Measurements from ENCODE around the gene ATG9A. TPM values are rescaled to one million over a fixed set of nuclear protein-coding genes. Genes with fewer than 3 reads are reported as not detected.

Gene ATG9A
- total and polyA plus RNA-seq, 9 of the 15 experiments (the other 6 are each of a cell fraction or from before 2014, with no cell fraction given) = 0.25 to 65.6 (median 23.4) TPM

GRCh38 chr2:219206328-219207133, 22.9 kb downstream of the ATG9A start, which contains the start of gene ZFAND2B:
ZFAND2B (plus strand) TSS chr2:219206782; CDS start chr2:219206988, 206 bp downstream.
- intact Hi-C loops (cut with micrococcal nuclease) = loop anchor here (1.0 to 2.0 kb wide), 2 partner anchors 23 to 30 kb away; partner anchors contain the start of genes ANKZF1, ATG9A and CNPPD1
- H3K4me1 ChIP-seq (replicated peaks in 1 of 2; ENCODE audit: control insufficient read depth in 2 of 2, insufficient read depth in 2 of 2, low read length in 2 of 2) = peaks cover 16 to 17% of the 10 kb centered on the region in 2 experiments; a peak in 4 of 5 replicates
- TF ChIP-seq HNRNPH1 (optimal IDR thresholded peaks at IDR 0.05; ENCODE audit: low read depth, low read length) (no peak), ZKSCAN8 (CRISPR knock-in tag; IDR thresholded peaks at IDR 0.05) (no peak), ATF1 (CRISPR knock-in tag; IDR thresholded peaks at IDR 0.05) (no peak), ATF1 (tag; IDR thresholded peaks at IDR 0.05) (peak; percentile 82), ZFX (CRISPR knock-in tag; IDR thresholded peaks at IDR 0.05) (peak; percentile 72), MAX (CRISPR knock-in tag; IDR thresholded peaks at IDR 0.05) (0 out of 2 replicates have a peak, but pooled peaks have one; percentile 46), FOSL1 (tag; conservative IDR thresholded peaks at IDR 0.05) (0 out of 2 replicates have a peak, but pooled peaks have one; percentile 29), PHF8 (IDR thresholded peaks at IDR 0.05; ENCODE audit: borderline replicate concordance, low read length) (peak; percentile 79; the same call in 1 of the 2 replicates), RB1 (IDR thresholded peaks at IDR 0.05; ENCODE audit: low read depth) (peak; percentile 79; the same call in 1 of the 2 replicates), HDAC6 (IDR thresholded peaks at IDR 0.05; ENCODE audit: low read depth, low read length) (no peak), GMEB1 (CRISPR knock-in tag; IDR thresholded peaks at IDR 0.05) (peak; percentile 97), TEAD4 (IDR thresholded peaks at IDR 0.05; ENCODE audit: low read length) (no peak), TEAD4 (CRISPR knock-in tag; IDR thresholded peaks at IDR 0.05; ENCODE audit: borderline replicate concordance) (no peak), ZNF740 (CRISPR knock-in tag; IDR thresholded peaks at IDR 0.05) (0 out of 2 replicates have a peak, but pooled peaks have one; percentile 6), ZNF740 (tag; IDR thresholded peaks at IDR 0.05) (0 out of 4 replicates have a peak, but pooled peaks of 1 of the 2 experiments have one; percentile 57), MNT (conservative IDR thresholded peaks at IDR 0.05) (peak; percentile 20 to 62; a peak in 2 of 4 replicates), MCM2 (IDR thresholded peaks at IDR 0.05; ENCODE audit: low read depth) (no peak)

More at GRCh38 chr2:219206328-219207133, 22.9 kb downstream of the ATG9A start, which contains the start of gene ZFAND2B:
- Histone ChIP-seq H3K27ac (ENCODE audit: extremely low read depth, low read depth, low read length) (peak within 1 kb of the TSS; percentile 81), H3K79me2 (ENCODE audit: control insufficient read depth, insufficient read depth, low read length) (no peaks in the 10 kb centered on the region), H3K4me2 (ENCODE audit: insufficient read depth, low read length) (peak within 1 kb of the TSS; percentile 94), H3K9me3 (replicated peaks; ENCODE audit: control insufficient read depth, insufficient read depth, low read depth, low read length) (0 out of 2 replicates have a peak, but pooled peaks cover 2% of the 10 kb centered on the region), H3K36me3 (ENCODE audit: control insufficient read depth, insufficient read depth, low read length) (peaks cover 43% of the 10 kb centered on the region; the same call in 2 of the 3 replicates), H2AFZ (ENCODE audit: low read depth, low read length) (peak within 1 kb of the TSS; percentile 95), H3K9me1 (ENCODE audit: control insufficient read depth, insufficient read depth, low read length) (no peaks in the 10 kb centered on the region), H3K9ac (ENCODE audit: insufficient read depth in 1 of 2, low read depth in 2 of 2, low read length in 2 of 2) (peak within 1 kb of the TSS; percentile 86 to 93), H3K4me3 (peak within 1 kb of the TSS; percentile 61), H3K27me3 (ENCODE audit: control insufficient read depth in 2 of 2, insufficient read depth in 2 of 2, low read length in 2 of 2) (no peaks in the 10 kb centered on the region), H4K20me1 (replicated peaks; ENCODE audit: control insufficient read depth, insufficient read depth, low read length) (peaks cover 11% of the 10 kb centered on the region; the same call in 1 of the 2 replicates)
- 2% methylated on average over 8 of the region's 76 CpGs for WGBS (ENCODE audit: insufficient coverage, low coverage, missing lambda C conversion rate)
- TSS peak; percentile 92 for BruUV-seq (replicated peaks)
- DNase-seq (ENCODE audit: extremely low read depth in 1 of 4, low spot score in 3 of 4) (peak; percentile 93 to 95 (median 94)), FAIRE-seq (peak; percentile 73), ATAC-seq (peak; percentile 97)
- in situ Hi-C loops (cut with MboI) = loop anchor here (5.0 kb wide), 1 partner anchor 34 kb away; the partner anchor contains the start of gene SLC23A3
- ChIA-PET POLR2A (interaction anchor here (0.7 to 1.5 kb wide), 15 partner anchors 9 to 89 kb away, joined by 3 to 8 read pairs (median 3); partner anchors contain the start of genes ABCB6, ANKZF1, ATG9A and CNPPD1), CTCF (ENCODE audit: low intra/inter-chr PET ratio) (no interaction called here)
